Activated CD4-positive, alpha-beta T cell treated with anti-CD3 and anti-CD28 coated beads, Interleukin-2, Interleukin-6, amounts not matched to agents 100 ng/mL and 50 ng/mL, durations not matched to agents 16 hours and 8 hours (primary cell): Measurements from ENCODE around the gene NOD1.

Source experiments
- DNase-seq: peaks from one replicate; pipeline ENCODE4 v3.0.0-alpha.2; 2020

Gene NOD1

DNA sequence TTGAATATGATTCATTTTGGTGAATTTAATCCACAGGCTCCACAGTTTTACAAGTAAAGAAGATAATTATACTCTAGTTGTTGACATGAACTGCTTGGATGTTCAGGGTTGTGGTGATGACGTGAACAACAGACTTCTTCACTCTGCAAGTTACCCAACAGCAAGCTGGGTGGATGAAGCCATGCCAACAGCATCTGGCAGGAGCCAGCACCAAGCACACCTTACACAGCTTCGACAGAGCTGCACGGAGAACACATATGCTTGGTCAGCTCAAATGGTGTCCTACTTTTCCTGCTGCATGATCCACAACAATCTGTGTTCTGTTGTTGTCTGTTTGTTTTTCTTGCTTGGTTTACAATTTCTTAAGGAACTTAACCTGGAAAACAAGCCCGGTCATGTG, 9.8 kb downstream of the NOD1 start:
- no peak for DNase-seq

DNA sequence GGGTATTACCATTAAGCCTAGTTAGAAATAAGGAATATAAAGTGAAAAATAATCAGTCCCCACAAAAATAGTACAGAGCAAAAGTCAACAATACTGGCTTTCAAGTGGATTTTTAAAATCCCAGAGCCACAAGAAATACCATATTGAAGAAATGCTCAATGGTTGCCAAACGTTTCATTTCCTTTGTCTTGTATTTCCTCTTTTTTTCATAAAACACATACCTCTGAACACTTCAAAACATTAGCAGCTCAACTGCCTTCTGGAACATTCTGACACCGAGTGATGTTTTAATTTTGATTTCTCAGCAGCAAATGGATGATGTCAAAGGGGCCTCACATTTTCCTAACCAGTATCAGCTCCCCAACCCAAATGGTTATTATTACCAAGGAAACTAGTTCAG, 10.5 kb downstream of the NOD1 start:
- no peak for DNase-seq

DNA sequence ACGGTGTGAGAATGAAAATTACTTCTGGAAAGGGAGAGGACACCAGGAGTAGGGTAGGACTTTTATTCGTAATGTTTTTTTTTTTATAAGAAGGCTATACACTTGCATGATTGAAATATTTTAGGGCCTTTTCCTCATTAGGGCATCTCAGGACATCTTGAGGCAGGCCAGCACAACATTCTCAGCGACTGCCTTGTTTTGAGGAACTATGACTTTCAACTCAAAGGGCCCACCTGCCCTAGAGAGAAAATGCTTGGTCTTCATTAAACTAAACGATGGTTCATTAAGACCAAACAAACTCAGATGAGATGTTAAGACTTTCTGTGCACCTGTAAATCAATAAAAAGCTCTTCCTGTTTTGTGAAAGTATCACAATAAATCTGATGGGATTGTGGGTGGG, 11.3 kb downstream of the NOD1 start:
- DNase-seq: no peak

DNA sequence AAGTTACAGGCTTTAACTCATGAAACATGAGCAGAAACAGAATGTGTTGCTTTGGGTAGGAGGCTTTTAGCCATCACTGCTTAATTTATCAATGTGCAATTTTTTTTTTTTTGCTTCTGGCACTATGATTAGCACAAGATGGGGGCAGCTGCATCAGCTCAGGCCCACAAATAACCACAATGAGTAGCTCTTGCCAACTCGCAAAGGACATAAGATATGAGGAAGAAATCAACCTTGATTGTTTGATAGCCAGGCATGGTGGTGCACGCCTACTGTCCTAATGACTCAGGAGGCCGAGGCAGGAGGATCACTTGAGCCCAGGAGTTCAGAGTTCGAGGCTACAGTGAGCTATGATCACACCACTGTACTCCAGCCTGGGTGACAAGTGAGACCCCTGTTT, 12.3 kb downstream of the NOD1 start:
- DNase-seq: no peak

DNA sequence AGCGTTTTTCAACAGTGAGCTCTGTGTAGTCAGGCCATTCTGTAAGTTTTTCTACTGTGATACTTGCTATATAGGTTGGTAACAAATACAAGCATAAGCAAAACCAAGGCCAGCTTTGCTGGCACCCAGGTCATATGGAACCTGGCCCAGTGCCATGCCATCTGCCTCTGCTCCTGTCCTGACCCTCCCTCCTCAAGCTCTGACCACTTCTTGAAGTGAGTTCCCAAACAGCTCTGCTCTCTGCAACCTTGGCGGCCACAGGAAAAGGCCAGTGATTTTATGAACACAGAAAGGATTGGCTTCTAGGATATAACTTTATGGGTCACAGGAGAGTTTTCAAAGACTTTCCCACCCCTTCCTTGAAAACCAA, 12.8 kb downstream of the NOD1 start:
- no peak for DNase-seq

DNA sequence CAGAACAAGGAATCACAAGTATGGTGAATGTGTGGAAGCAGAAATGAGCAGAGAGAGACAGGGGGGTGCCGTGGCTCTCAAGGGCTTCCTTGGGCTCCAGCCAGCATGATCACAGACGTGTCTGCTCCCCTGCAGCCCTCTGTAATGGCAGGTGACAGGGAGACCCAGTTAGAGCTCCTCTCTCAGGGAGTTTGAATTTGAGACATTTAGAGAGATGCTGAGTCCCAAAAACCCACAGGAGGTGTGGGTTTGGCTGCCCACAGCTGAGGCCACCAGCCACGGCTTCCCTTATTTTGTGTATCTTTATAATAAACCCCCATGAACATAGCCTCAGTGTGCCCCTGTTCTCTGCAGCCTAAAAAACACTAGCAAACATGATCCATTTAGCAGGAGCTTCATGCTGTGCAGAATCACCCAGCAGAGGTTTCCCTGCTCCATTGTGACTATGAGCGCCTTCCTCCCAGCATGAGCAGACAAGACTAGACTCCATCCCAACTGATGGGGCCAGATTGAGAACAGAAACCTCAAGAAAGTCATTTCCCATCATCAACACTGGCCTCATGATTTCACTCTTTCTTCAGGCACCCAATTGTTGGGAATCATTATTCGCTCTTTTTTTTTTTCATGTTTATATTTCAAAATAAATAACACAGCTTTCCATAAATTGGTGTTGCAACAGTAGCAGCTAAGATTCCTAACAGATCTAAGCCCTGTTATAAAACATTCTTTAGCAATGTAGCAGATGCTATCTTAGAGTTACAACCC, 13.4 kb downstream of the NOD1 start:
- no peak for DNase-seq

DNA sequence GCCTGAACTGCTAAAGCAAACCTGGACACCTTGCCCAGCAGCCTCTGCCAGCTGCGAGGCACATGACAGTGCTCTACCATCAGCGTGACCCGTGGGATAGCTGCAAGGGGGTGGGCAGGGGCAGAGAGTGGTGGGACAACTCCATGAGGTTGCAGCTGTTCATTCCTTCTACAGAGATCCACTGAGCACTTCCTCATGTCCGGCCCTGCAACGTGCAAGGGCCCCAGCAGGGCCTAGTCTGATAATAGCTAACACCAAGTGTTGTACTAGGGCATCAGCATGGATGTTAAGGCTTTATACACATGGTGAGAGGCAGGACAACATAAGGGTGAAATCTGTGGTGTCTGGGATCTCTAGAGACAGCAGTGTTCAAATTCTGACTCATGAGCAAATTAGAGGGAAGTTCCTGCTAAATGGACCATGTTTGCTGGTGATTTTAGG, 14.3 kb downstream of the NOD1 start:
- DNase-seq: no peak

DNA sequence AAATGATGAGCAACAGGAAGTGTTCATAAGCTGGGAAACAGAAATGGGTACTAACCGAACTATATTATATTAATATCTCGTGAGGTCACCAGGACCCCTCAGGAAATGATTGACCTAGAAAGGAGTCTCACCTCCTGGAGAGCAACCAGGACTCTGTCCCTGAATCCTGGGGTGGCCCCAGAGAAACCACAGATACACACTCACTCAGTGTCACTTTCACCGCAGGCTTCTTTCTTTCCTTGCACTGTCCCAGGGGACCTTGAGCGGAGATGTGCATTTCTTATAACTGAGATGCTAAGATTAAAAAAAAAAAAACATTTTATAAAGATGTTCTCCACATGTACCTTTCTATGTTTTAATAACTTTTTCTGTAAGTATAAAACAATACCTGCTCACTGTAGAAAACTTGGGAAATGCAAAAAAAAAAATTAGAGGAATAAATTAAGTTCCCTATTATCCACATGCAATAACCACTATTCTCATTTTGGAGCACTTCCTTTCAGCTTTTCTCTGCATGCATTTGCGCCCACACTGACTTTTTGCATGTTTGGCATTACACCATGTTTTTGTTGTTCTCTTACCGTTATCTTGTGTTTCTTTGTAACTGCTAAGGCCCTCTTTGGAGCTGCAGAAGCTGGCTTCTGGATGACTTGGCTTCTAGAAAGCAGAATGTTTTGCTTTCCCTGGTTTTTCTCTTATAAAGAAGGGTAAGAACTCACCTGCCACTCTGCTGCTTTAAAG, 15.0 kb downstream of the NOD1 start:
- DNase-seq: no peak

DNA sequence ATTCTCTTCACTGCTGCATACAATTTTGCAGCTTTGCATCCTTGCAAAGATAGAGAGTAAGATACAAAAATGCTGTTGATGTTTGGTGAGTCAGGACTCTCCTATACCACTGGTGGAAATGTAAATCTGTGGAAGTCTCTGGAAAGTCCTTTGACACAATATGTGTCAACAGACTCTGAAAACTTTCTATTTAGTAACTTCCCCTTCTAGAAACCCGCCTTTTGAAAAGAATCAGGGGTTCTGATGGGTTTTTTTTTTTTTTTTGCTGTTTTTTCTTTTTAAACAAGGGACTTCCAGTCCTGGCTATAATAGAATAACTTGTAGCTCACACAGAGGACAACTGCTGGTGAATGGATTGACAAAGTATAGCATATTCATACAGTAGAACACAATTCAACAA, 16.4 kb downstream of the NOD1 start:
- no peak for DNase-seq

DNA sequence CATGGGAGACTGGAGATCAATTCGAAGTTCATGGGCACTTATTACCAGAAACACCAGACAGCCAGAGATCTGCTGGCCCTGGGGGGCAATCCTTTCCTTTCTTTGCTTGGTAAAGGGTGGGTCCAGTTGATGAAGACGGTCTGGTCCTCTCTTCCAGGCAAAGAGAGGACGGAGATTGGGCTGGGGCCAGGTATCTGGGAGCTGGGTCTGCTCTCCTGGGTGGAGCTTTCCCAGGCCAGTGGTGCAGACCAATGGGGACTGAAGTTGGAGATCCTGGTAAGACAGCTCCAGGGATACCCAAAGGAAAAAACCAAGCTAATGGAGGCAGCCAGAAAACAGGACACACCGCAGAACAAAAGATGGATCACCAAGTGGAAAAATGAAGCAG, 18.3 kb downstream of the NOD1 start:
- no peak for DNase-seq

DNA sequence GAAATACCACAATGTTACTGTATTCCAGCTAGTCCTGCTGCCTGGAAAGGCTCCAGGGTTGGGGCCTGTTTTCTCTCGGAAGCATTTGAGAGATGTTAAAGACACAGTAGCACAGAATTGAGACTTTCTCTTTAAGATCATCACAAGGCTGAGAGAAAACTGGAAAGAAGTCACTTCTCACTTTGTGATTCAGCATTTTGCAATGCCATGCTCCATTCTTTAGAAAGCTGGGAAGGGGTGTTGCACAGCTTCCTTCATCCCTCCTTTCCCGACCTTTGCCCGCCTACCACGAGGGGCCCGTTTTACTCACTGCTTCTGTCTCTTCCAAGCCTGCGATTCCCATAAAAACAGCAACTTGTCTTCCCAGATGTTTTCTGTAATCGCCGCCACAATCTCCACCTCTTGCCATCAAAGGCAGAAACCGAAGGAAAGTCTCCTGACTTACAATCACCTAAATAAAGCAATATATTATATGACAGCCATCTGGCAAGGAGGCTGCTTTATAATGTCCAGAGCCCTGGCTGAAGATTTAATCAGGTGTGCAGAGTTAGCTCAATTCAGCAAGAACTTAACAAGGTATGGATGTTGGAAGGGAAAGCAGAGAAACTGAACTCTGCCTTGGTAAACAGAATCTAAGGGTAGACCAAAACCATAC, 18.9 kb downstream of the NOD1 start:
- no peak for DNase-seq

DNA sequence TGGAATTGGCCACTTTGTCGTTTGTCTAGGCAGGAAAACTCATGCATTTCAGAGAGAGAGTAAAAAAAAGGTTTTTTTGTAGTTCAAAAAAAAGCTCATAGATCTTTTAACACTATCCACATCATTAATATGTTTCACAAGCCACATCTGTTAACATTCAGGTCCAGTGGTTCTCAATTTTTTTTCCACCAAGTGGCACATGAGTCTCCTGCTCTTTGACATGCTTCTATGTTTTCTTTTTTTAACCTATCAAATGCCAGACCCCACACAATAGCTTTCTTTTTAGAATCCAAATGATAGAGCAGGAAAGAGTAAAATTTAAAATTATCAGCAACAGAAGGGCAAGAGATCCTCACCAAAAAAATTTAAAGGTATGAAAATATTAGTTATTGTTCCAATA, 20.3 kb downstream of the NOD1 start:
- DNase-seq: no peak

DNA sequence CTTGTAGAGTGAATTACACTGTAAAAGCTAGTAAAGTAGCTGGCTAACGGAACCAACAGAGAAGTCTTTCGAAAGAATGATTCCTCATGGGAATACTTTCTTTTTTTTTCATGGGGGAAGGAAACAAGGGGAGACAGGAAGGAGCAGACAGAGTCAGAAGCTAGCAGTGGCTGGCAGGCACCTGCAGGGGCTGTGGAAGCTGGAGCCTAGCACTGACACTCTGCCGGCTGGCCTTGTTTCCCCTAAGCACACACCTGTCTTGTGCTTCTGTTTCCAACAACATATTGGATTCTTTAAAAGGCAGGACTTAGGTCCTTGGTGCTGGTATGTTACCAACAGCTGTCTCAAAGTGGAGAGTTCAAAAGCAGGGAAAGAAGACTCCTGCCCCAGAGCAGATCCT, 24.7 kb downstream of the NOD1 start:
- no peak for DNase-seq

DNA sequence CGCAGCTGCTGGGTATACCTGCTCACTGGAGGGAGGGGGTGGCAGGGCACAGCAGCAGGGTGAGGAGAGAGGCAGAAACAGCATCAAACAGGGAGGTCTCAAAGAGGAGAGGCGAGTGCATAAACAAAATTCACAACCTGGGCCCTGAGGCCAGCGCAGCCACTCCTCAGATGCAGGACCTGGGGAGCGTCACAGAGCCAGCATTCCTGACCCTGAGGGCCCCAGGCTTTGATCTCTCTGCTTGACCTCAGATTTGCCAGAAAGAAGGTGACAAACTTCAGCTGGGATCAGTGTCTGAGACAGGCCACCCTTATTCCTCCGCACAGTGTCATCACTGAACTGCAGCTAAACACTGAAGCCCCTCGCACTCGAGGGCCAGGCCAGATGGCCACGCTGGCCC, 25.6 kb downstream of the NOD1 start:
- DNase-seq: no peak

DNA sequence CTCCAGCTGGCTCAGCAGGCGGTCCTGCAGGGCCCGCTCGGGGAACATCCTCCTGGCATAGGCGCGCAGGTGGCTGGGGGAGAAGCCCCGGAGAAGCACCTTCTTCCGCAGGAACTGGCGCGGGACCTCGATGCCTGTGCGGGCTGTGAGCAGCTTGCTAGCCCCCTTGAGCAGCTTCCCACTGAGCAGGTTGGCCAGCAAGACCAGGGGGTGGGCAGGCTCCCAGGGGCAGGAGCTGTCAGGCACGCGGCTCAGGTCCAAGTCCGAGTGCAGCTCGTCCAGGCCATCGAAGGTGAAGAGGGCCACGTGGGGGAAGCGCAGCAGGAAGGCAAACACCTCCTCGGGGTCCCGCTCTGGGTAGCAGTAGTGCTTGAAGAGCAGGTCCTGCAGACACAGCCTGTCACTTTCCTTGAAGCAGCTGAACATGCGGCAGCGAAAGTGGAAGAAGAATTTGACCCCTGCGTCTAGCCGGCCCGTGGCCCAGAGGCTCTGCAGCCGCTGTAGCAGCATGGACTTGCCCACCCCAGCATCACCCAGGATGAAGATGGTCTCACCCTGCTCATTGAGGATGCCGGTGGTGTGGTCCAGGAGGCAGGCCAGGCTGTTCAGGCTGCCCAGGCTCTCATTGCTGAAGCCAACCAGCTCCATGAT, 26.2 kb downstream of the NOD1 start:
- DNase-seq: no peak

DNA sequence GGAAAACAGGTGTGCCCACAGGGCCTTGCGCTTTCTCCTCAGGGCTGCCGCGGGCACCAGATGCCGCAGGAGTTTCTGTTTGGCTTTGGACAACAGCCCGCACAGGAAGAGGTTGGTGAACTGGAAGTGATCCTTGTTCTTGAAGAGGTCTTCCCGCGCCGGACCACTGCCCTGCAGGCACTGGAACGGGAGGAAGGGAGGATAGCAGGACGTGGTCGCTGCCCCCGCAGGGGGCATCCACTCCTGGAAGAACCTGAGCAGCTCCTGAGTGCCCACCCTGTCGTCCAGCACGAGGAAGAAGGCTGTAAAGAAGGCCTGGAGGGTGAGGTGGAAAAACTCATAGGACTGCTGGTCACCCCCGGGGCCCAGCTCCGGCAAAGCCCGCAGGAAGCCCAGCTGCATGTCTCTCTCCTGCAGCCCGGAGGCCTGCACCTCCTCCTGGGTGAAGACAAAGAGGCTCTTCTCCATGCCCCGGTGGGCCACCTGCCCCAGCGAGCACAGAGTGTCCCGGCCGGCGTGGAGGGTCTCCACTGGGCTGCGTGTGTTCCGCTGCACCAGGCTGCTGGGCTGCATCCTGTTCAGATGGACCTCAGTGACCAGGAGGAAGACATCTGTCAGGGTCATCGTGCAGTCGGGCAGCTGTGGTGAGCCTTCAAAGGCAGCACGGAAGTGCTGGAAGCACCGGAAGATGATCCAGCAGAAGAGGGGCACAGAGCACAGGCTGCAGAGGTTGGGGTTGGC, 26.9 kb downstream of the NOD1 start:
- no peak for DNase-seq

DNA sequence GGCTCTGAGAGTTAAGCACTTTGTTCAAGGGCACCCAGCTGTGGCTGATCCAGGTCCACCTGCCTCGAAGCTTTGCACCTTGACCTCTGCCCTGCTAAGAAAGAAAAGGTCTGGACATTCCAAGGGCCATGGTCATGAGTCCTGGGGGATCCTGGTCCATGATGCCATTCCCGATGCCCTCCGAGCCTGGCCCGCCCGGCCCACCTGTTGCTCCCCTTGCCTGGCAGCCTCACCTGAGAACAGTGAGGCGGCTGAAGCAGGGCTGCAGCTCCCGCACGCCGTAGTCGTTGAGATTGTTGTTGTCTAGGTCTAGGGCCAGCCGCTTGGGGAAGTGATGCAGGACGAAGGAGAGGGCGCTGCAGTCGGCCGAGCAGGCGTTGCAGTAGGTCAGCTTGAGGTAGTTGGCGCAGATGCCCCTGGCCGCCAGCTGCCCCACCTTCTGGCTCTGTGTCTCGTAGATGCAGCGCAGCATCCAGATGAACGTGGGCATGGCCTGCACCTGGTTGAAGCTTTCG, 27.5 kb downstream of the NOD1 start:
- DNase-seq: no peak

DNA sequence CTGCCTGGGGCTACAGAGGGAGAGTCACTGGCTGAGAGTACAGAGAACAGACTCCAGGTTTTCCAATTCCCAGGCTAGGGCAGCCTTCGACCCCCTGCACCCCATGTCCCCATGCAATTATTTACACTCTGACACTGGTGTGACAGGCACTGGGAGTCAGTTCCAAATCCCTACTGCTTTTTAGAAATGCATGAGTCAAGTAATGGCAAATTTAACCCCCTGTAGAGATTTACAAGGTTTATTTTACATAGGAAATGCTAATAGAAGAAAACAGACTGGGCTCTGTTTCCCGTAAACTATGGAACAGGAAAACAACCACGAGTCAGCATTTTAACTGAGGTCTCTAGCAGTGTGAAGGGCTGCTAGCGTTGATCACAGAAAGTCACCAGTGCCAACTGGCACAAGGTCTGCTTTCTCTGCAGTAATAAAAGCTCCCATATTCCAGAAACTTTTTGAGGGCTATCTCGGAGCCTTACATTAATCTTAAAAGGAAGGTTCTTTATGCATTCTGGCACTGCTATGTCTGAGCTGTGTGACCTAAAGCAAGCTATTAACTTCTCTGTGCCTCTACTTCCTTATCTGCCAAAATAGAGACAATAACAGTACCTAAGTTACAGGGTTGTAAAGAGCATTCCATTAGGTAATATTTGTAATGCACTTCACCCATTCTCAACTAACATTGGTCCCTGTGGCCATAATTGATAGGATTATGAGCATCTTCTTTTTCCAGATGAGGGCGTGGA, 28.2 kb downstream of the NOD1 start:
- no peak for DNase-seq

DNA sequence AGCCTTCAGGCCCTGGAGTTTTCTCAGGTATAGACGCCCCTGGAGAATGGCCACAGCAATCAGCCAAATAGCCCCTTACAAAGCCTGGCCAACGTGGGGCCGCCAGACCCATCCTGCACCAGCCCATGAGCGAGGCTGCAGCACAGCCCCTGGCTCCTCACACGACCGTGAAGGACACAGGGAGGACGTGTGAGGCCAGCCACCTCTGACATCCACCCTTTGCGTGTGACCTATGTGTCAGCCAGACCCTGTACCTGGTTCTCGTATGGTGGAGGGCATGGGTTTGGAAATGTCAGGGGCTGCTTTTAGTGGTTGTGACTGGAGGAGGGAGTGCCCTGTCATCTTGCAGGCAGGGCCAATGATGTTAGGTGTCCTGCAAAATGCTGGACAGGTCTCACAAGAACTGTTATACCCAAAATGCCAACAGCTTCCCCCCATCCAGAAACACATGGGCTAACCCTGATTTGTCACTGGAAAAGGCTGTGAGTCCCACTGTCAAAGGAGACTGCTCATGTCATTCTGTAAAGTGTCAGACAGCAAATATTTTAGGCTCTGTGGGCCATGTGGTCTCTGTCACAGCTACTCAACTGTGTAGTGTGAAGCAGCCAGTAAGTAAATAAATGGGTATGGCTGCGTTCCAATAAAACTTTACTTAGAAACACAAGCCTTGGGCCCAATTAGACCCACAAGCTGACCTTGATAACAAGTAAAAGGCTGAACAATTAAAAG, 30.0 kb downstream of the NOD1 start:
- no peak for DNase-seq

DNA sequence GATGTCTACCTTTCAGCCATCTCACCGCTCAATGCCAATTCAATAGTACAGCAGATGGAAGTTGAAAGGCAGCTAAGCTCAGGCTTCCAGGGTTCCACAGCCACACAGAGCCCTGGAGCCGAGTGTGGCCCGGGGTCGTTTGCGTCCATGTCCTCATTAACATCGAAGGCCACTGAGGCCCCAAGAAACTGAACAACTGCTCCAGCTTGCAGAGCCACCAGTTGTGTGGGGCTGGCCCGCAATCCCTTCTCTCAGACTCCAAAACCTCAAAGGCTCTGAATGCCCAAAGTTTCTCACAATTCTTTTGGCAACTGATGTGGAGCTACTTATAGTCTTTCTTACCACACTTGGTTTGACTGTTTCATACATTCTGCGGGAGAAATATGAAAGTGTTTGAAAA, 31.1 kb downstream of the NOD1 start:
- DNase-seq: no peak

DNA sequence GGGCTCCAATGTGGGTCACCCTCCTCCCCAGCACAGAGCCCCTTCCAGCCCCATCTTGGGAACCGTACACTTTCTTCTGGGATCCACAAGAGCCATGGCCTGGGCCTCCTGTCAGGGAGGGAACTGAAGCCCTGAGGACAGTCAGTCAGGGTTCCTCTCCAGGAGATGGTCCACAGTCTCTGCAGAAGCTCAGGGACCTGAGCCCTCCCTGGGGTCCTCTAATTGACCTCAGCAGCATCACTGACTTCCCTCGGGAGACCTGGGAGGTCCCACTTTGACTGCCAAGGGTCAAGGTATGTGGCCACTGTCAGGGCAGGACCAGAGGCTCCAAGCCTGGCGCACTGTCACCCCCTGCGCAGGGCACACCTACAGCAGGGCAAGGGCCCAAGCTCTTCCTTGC, 32.3 kb downstream of the NOD1 start:
- DNase-seq: no peak
